Activated CD8-positive, alpha-beta T cell treated with anti-CD3 and anti-CD28 coated beads for 36 hours (primary cell): ENCODE measurements around the gene GCNT2. TPM values are rescaled to one million over a fixed set of nuclear protein-coding genes. Genes with fewer than 3 reads are reported as not detected.

Source experiments
- ATAC-seq: fragments of 200-7000 bp; cut with Tn5 transposase; one replicate; pipeline ENCODE4 v1.10.0; 2021; ENCODE audit warnings: mild to moderate bottlenecking, moderate library complexity
- CTCF ChIA-PET: fragments of 350-600 bp; sonication (Branson Sonifier 250); formaldehyde crosslinking; loops from one replicate; lab custom pipeline; 2021; ENCODE audit warnings: antibody characterized with exemption; lab: Charles Lee
- POLR2A ChIA-PET: fragments of 350-600 bp; sonication (Branson Sonifier 250); formaldehyde crosslinking; loops from one replicate; lab custom pipeline; 2021; ENCODE audit warnings: antibody characterized with exemption; lab: Charles Lee
- DNase-seq: peaks from one replicate; pipeline ENCODE4 v3.0.0-alpha.2; 2020
- H3K27ac Mint-ChIP-seq: one replicate; pipeline ENCODE4 v1.8.0; 2021; ENCODE audit warnings: mild to moderate bottlenecking, mixed read lengths
- H3K27me3 Mint-ChIP-seq: one replicate; pipeline ENCODE4 v1.8.0; 2021; ENCODE audit warnings: mixed read lengths
- H3K36me3 Mint-ChIP-seq: one replicate; pipeline ENCODE4 v1.8.0; 2021; ENCODE audit warnings: low read depth, mixed read lengths
- H3K4me1 Mint-ChIP-seq: one replicate; pipeline ENCODE4 v1.8.0; 2021; ENCODE audit warnings: low read depth, mixed read lengths
- H3K4me3 Mint-ChIP-seq: one replicate; pipeline ENCODE4 v1.8.0; 2021; ENCODE audit warnings: mild to moderate bottlenecking, moderate library complexity, mixed read lengths
- H3K9me3 Mint-ChIP-seq: one replicate; pipeline ENCODE4 v1.8.0; 2021; ENCODE audit warnings: mixed read lengths
- intact Hi-C: fragments of 100-400 bp; cut with micrococcal nuclease; formaldehyde crosslinking; loops from one replicate; pipeline ENCODE4 v1.10.0; 2022
- total RNA-seq, 2 experiments: library from RNA; stranded (reverse); gene quantifications; one replicate each; pipeline ENCODE4 v1.2.3, GENCODE V29; 2021
- TF ChIP-seq, protein P1 (sequence below): fragments of 200-600 bp; IDR thresholded peaks from one replicate; pipeline ENCODE4 v1.8.0; 2022; ENCODE audit warnings: antibody characterized with exemption, mild to moderate bottlenecking

GCNT2 gene
- total RNA-seq, 2 experiments from 2014 or later, result 2.3 to 2.7 TPM

DNA sequence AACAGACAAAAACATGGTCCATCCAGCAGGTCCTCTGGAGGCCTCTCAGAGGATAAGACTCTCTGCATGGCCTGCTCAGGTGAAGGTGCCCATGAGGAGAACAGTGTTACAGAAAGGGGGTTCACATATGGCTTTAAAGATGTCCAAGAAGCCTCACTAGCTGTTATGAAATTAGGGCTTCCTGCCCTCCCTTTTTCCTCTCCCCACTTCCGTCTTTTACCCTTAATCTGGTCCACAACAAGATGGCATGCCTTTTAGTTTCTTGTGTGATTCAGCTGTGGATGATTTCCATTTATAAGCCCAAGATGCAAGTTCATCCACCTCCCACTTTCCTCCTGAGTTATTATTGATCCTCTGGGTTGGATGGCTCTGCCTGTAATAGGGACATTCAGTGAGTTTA, 14.0 kb downstream of the GCNT2 start:
- no peaks in the 10 kb centered on the region for H3K9me3 Mint-ChIP-seq
- ChIA-PET CTCF (interaction anchor here (1.4 kb wide), 1 partner anchor 57 kb away, joined by 4 read pairs; no protein-coding TSS in a partner anchor), POLR2A (interaction anchor here (1.1 kb wide), 1 partner anchor 29 kb away, joined by 3 read pairs; no protein-coding TSS in a partner anchor)
- no peak overlapping the region for H3K4me3 Mint-ChIP-seq
- TF ChIP-seq, protein P1, sequence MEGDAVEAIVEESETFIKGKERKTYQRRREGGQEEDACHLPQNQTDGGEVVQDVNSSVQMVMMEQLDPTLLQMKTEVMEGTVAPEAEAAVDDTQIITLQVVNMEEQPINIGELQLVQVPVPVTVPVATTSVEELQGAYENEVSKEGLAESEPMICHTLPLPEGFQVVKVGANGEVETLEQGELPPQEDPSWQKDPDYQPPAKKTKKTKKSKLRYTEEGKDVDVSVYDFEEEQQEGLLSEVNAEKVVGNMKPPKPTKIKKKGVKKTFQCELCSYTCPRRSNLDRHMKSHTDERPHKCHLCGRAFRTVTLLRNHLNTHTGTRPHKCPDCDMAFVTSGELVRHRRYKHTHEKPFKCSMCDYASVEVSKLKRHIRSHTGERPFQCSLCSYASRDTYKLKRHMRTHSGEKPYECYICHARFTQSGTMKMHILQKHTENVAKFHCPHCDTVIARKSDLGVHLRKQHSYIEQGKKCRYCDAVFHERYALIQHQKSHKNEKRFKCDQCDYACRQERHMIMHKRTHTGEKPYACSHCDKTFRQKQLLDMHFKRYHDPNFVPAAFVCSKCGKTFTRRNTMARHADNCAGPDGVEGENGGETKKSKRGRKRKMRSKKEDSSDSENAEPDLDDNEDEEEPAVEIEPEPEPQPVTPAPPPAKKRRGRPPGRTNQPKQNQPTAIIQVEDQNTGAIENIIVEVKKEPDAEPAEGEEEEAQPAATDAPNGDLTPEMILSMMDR, result no peak
- H3K4me1 Mint-ChIP-seq, result peaks cover 25% of the 10 kb centered on the region
- no peak overlapping the region for H3K27ac Mint-ChIP-seq
- peaks cover 5% of the 10 kb centered on the region for H3K36me3 Mint-ChIP-seq
- no peaks in the 10 kb centered on the region for H3K27me3 Mint-ChIP-seq
- DNase-seq (no peak), ATAC-seq (no peak)
- intact Hi-C loops, result no loop called here

DNA sequence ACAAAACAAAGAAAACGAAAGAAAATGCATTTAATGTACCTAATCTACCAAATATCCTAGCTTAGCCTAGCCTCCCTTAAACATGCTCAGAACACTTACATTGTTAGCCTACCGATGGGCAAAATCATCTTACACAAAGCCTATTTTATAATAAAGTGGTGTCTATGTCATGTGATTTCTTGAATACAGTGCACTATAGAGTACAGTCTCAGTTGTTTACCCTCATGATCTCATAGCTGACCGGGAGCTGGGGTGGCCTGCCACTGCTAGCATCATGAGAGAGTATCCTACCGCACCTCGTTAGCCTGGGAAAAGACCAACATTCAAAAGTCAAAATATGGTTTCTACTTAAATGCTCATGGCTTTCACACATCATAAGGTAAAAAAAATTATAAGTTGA, 16.6 kb downstream of the GCNT2 start:
- ATAC-seq, result no peak
- no peak overlapping the region for H3K27ac Mint-ChIP-seq
- intact Hi-C loops, result no loop called here
- CTCF ChIA-PET, result no interaction called here
- peaks cover 7% of the 10 kb centered on the region for H3K4me1 Mint-ChIP-seq
- no peak overlapping the region for H3K4me3 Mint-ChIP-seq
- peaks cover 6% of the 10 kb centered on the region for H3K36me3 Mint-ChIP-seq
- no peak for DNase-seq
- POLR2A ChIA-PET, result no interaction called here
- TF ChIP-seq, protein P1, result no peak
- no peaks in the 10 kb centered on the region for H3K27me3 Mint-ChIP-seq
- no peaks in the 10 kb centered on the region for H3K9me3 Mint-ChIP-seq

DNA sequence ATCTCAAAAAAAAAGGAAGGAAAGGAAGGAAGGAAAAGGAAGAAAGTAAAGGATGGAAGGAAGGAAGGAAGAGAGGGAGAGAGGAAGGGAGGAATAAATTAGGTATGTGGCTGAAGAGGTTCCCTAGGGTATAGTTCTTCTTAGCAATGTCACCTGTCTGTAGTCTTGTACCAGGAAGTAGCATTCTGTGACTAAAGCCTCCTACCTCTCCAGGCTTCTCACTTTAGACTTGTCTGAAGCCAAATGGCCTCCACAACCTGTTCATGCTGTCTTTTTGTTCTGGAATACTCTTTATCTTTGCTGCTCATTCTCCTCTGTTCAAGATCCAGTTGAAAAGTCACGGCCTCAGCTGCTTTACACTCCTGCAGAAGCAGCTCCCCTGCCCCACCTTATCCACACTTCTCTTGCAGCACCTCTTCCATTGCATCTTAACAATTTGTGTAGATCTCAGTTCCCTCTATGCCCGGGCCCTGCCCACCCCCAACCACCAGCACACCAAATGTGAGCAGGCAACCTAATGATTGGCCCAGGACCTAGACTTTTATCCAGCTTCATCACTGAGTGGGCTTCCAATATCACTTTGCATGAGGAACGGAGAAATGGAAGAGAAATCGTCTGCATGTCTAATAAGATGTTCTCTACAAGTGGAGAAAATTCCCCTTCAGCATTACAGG, 19.1 kb downstream of the GCNT2 start:
- H3K27ac Mint-ChIP-seq, result no peak overlapping the region
- H3K36me3 Mint-ChIP-seq, result peaks cover 6% of the 10 kb centered on the region
- H3K4me1 Mint-ChIP-seq, result no peaks in the 10 kb centered on the region
- no peak for DNase-seq
- H3K9me3 Mint-ChIP-seq, result no peaks in the 10 kb centered on the region
- intact Hi-C loops, result no loop called here
- ChIA-PET POLR2A (no interaction called here), CTCF (no interaction called here)
- H3K4me3 Mint-ChIP-seq, result no peak overlapping the region
- no peaks in the 10 kb centered on the region for H3K27me3 Mint-ChIP-seq
- no peak for ATAC-seq
- TF ChIP-seq, protein P1, result no peak

DNA sequence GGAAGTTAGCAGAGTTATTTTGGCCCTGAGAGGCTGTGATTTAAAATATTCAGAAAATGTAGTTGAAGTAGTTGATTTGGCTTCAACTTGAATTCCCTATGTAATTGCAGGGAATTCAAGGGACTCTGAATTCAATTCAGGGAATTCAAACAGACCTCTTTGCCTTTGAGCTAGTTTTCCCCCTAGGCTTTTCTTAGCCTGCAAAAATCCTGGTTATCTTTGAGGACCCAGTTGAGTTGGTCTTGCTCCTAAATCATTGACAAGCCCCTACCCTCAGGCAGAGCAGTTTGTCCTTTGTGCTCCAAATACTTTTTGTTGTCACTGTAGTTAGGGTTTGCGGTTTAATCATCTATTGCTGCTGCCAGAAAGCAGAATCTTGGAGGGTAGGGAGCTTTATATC, 20.4 kb downstream of the GCNT2 start:
- intact Hi-C loops, result no loop called here
- H3K9me3 Mint-ChIP-seq, result no peaks in the 10 kb centered on the region
- ChIA-PET CTCF (no interaction called here), POLR2A (no interaction called here)
- ATAC-seq, result no peak
- H3K4me1 Mint-ChIP-seq, result peaks cover 3% of the 10 kb centered on the region
- no peaks in the 10 kb centered on the region for H3K27me3 Mint-ChIP-seq
- no peak overlapping the region for H3K27ac Mint-ChIP-seq
- DNase-seq, result no peak
- H3K36me3 Mint-ChIP-seq, result peaks cover 3% of the 10 kb centered on the region
- TF ChIP-seq, protein P1, result no peak
- no peak overlapping the region for H3K4me3 Mint-ChIP-seq

DNA sequence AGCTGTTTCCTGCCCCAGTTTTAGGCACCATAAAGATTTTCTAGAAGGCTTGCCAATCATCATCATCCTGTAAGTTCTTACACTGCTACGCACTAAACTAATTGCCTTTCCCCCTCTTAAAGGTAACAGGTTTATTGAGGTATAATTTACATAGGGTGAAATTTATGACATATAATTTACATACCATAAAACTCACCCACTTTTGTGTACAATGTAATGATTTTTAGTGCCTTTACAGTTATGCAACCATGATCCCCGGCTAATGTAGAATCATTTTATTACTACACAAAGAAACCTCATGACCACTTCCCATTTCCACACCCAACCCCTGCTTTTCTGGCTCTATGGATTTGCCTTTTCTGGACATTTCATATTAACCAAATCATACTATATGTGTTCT, 21.1 kb downstream of the GCNT2 start:
- TF ChIP-seq, protein P1, result no peak
- Mint-ChIP-seq H3K27me3 (no peaks in the 10 kb centered on the region), H3K36me3 (peaks cover 3% of the 10 kb centered on the region), H3K4me1 (peaks cover 3% of the 10 kb centered on the region), H3K27ac (no peak overlapping the region), H3K4me3 (no peak overlapping the region), H3K9me3 (no peaks in the 10 kb centered on the region)
- ChIA-PET POLR2A (no interaction called here), CTCF (no interaction called here)
- ATAC-seq (no peak), DNase-seq (no peak)
- intact Hi-C loops, result no loop called here
